NT2/D1 (cell line): Measurements from ENCODE around the gene ACOXL.

ENCODE experiments used
- DNase-seq: peaks from one replicate; pipeline ENCODE4 v3.0.0-alpha.2; 2011; ENCODE audit warnings: low read depth, low spot score
- H3K27me3 ChIP-seq: 2 replicates; pipeline ENCODE4 v1.6.0; 2011; ENCODE audit warnings: mild to moderate bottlenecking; ENCODE audit not compliant: insufficient read length, insufficient read depth
- H3K36me3 ChIP-seq: 2 replicates; pipeline ENCODE4 v1.6.1; 2011; ENCODE audit warnings: mild to moderate bottlenecking, low read length, mixed read lengths; ENCODE audit not compliant: insufficient read depth, insufficient read length
- H3K4me1 ChIP-seq: 2 replicates; pipeline ENCODE4 v1.5.1; 2011; ENCODE audit not compliant: insufficient read depth, insufficient read length
- H3K4me3 ChIP-seq: 2 replicates; pipeline ENCODE4 v1.5.1; 2011; ENCODE audit warnings: low read depth; ENCODE audit not compliant: insufficient read length
- H3K9ac ChIP-seq: 2 replicates; pipeline ENCODE4 v1.6.0; 2011; ENCODE audit warnings: low read depth; ENCODE audit not compliant: insufficient read length
- H3K9me3 ChIP-seq: 2 replicates; pipeline ENCODE4 v1.5.1; 2011; ENCODE audit warnings: mild to moderate bottlenecking, low read length; ENCODE audit not compliant: insufficient read depth
- SUZ12 ChIP-seq: IDR thresholded peaks from 2 replicates; pipeline ENCODE4 v1.6.1; 2011; ENCODE audit not compliant: insufficient read length, insufficient read depth; ENCODE audit errors: extremely low read depth
- YY1 ChIP-seq: IDR thresholded peaks from 2 replicates; pipeline ENCODE4 v1.6.1; 2011; ENCODE audit not compliant: insufficient read length, insufficient read depth
- ZNF274 ChIP-seq: IDR thresholded peaks from 2 replicates; pipeline ENCODE4 v1.6.1; 2011; ENCODE audit warnings: mild to moderate bottlenecking, low read depth, low read length

The ACOXL gene

DNA sequence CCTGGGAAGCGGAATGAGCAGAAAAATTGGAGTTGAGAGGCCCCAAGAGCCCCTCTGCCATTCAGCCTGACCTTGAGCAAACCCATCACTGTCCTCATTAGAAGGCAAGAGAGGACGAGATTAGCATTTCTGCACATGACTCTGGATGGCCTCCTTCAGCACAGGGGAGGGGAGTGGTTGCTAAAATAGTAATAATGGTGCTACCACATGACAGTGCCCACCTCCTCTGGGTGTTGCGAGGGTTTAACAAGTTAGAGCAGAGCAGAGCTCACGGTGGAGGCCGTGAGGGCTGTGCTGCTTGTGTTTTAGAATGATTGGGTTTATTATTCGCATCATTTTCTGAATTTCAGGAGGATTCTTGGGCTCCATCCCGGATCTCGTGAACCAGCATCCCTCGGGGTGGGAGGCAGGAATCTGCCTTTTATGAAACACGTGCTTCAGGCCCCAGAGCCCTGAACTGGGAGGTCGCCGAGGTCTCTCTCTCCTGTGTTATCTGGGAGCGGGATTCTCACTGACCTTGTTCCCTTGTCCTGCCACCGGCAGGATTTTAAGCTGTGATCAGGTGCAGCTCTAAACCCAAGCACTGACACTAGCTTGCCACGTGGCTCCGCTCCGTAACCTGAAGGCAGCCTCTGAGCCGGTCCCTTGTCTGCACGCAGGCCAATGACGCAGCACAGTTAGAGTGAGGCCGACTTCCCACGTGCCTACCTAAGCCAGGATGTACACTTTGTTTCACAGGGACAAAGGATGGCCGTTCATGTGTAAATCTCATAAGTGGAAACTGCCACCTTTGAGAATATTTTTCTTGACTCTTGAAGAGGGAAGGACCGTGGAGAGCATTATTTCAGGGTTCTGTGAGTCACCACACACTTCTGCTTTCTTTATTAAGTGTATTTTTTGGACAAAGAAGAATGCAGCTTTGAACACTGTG, 142.3 kb downstream of the ACOXL start:
- Histone ChIP-seq H3K9ac (no peak overlapping the region), H3K36me3 (no peaks in the 10 kb centered on the region), H3K4me1 (peaks cover 12% of the 10 kb centered on the region), H3K9me3 (no peaks in the 10 kb centered on the region), H3K4me3 (no peak overlapping the region), H3K27me3 (no peaks in the 10 kb centered on the region)
- DNase-seq = no peak
- TF ChIP-seq YY1 (no peak), ZNF274 (no peak), SUZ12 (no peak)

DNA sequence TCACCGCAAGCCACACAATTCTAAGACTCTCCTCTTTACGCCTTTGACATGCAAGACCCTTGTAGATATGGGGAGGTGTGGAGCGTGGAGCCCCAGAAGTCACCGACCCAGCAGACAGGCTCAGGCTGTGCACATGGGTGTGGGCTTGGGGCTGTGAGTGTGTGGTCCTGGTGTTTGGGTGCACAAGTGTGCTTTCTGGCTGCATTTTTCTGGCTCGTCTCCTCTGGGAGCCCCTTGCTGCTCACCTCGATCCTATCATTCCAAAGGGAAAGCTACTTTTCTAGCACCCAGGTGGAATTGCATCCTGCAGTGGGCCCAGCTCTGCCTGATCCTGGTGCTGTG, 143.0 kb downstream of the ACOXL start:
- no peaks in the 10 kb centered on the region for H3K9me3 ChIP-seq
- no peak overlapping the region for H3K9ac ChIP-seq
- H3K4me3 ChIP-seq = no peak overlapping the region
- H3K4me1 ChIP-seq = peaks cover 12% of the 10 kb centered on the region
- TF ChIP-seq ZNF274 (no peak), YY1 (no peak)
- H3K27me3 ChIP-seq = no peaks in the 10 kb centered on the region
- DNase-seq = no peak
- no peaks in the 10 kb centered on the region for H3K36me3 ChIP-seq

DNA sequence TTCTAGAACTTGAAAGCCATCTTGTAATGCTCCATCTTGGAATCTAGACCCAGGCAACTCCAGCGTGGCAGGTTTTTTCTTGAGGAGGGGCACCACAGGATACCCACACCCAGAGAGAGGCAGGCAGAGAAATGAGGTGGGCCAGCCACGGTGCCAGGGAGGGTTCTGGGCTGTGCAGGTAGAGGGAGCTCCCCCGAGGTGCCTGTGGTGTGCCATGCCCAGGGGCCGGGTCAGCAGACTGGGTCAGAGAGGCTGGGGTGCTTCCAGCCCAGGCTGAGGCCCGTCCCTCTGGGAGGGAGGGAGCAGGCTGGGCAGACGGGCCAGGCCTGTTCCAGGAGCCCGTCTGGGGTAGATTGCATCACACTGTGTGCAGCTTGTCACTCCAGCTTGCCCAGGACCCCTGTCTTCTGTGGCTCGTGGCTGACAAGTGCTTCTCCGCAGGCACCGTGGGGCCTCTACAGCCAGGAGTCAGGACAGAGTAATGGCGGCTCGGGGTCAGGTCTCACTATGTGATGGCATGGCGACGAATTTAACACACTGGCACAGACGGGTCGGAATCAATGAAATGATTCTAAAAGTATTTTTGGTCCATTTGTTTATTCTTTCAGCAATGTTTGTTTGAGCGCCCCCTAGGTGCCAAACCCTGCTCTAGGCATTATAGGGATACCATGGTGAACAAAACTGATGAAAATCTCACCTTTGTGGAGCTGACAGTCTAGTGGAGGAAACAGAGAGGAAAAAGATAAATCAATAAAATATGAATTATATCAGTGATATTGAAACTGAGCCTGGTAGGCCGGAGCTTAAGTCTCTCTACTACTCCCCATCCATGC, 144.0 kb downstream of the ACOXL start:
- Histone ChIP-seq H3K27me3 (no peaks in the 10 kb centered on the region), H3K9me3 (no peaks in the 10 kb centered on the region), H3K36me3 (no peaks in the 10 kb centered on the region), H3K9ac (no peak overlapping the region), H3K4me1 (peaks cover 12% of the 10 kb centered on the region), H3K4me3 (no peak overlapping the region)
- no peak for DNase-seq
- TF ChIP-seq SUZ12 (no peak), ZNF274 (no peak), YY1 (no peak)

DNA sequence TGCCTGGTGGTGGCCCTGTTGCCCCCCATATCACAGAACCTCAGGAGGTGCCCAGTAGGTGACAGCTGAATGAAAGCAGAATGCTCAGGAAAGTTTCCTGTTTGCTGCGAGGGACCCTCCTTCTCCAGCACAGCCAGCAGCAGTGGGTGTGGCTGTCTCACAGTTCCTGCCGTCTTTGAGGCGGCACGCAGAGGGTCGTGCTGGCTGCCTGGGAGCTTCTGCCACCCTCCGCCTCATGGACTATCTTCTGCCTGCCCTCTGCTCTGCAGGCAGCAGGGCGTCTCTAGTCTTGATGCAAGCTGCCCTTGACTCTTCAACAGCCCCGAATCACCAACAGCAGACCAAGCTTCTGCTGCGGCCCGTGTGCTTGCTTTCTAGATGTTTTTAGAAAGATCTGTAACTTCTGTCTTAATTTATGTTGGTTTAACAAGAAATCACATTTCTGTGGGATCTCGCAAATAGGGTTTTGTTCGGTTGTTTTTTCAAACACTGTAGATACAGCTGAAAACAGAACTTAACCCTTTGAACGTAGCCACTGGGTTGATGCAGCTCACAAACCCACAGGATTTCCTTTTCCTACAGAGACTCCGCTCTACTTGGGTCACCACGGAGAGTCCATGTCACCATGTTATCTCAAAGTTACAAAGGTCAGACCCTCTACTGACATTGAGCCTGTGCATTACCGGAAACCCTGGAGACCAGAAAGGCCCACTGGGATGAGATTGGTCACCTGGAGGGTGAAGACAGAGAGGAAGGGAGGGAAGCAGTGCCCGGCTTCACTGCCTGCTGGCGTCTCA, 144.9 kb downstream of the ACOXL start:
- TF ChIP-seq ZNF274 = no peak
- no peak for TF ChIP-seq YY1
- TF ChIP-seq SUZ12 = no peak
- Histone ChIP-seq H3K4me3 (no peak overlapping the region), H3K27me3 (no peaks in the 10 kb centered on the region), H3K4me1 (peaks cover 12% of the 10 kb centered on the region), H3K9me3 (no peaks in the 10 kb centered on the region), H3K36me3 (no peaks in the 10 kb centered on the region), H3K9ac (no peak overlapping the region)
- no peak for DNase-seq

DNA sequence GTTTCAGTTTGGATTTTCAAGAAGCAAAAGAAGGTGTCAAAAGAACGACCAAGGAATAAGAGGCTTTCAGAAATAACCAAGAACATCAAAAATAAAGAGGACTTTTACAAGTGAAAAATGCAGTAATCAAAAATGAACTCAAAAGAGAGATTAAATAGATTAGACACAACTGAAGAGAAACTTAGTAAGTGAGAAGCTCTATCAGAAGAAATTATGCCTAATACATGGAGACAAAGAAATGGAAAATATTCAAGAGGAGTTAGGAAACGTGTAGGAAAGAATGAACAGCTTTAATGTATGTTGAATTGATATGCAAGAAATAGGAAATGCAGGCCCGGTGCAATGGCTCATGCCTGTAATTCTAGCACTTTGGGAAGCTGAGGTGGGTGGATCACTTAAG, 145.8 kb downstream of the ACOXL start:
- no peak for TF ChIP-seq ZNF274
- TF ChIP-seq YY1 = no peak
- no peak for TF ChIP-seq SUZ12

DNA sequence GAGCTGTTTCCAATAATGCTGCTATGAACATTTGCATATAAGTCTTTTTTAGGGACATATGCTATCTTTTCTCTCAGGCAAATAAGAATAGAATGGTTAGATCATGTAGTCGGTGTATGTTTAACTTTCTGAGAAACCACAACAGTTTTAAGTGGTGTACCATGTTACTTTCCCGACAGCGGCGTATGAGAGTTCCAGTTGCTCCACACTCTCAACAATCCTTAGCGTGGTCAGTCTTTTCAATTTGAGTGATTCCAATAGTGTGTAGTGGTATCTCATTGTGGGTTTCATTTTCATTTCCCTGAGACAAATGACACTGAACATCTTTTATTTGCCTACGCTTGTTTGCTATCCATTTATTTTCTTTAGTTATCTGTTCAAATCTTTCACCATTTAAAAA, 149.5 kb downstream of the ACOXL start:
- no peak for DNase-seq
- Histone ChIP-seq H3K9me3 (no peaks in the 10 kb centered on the region), H3K4me3 (no peak overlapping the region), H3K36me3 (no peaks in the 10 kb centered on the region), H3K27me3 (no peaks in the 10 kb centered on the region), H3K4me1 (peaks cover 3% of the 10 kb centered on the region), H3K9ac (no peak overlapping the region)
- no peak for TF ChIP-seq ZNF274
- no peak for TF ChIP-seq YY1
- TF ChIP-seq SUZ12 = no peak

More for the DNA sequence above, 145.8 kb downstream of the ACOXL start:
- Histone ChIP-seq H3K4me3 (no peak overlapping the region), H3K9ac (no peak overlapping the region), H3K4me1 (peaks cover 12% of the 10 kb centered on the region), H3K27me3 (no peaks in the 10 kb centered on the region), H3K36me3 (no peaks in the 10 kb centered on the region), H3K9me3 (no peaks in the 10 kb centered on the region)
- no peak for DNase-seq

DNA sequence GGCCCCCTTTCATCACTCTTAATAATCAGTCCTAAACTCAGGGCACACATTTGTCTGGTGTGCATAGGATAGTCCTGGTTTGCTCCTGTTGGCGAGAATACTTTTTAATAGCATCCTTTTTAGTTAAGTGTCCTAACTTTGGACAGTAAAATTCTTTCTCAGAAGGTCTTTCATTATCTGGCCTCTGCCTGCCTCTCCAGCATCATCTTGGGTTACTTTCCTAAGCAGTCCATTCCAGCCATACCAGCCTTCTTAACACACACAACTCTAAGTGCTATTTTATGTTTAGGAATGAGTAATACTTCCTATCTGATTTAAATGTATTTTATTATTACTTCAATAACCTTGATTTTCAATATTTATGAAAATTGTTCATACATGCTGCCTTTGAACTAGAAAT, 151.0 kb downstream of the ACOXL start:
- Histone ChIP-seq H3K27me3 (no peaks in the 10 kb centered on the region), H3K36me3 (no peaks in the 10 kb centered on the region), H3K9me3 (no peaks in the 10 kb centered on the region), H3K4me3 (no peak overlapping the region), H3K9ac (no peak overlapping the region), H3K4me1 (no peaks in the 10 kb centered on the region)
- no peak for DNase-seq
- TF ChIP-seq YY1 (no peak), SUZ12 (no peak), ZNF274 (no peak)
